ENCODE measurements around the gene AK2. TPM values are rescaled to one million over a fixed set of nuclear protein-coding genes. Genes with fewer than 3 reads are reported as not detected.
"Not testable (repeated sequence)": the region's sequence is repeated elsewhere in the genome, so short reads cannot be mapped to it uniquely, and the experiment has no call there.

Gene AK2
- total RNA-seq, result 99.8 TPM
- long read RNA-seq, transcript AK2-212 (7 exons, 886 nt), result minor isoform, 11 of 90 reads
- long read RNA-seq, transcript AK2-202 (7 exons, 3,586 nt), result minor isoform, 12 of 90 reads
- long read RNA-seq, transcript AK2-201 (6 exons, 1,021 nt), result major isoform, 52 of 90 reads
- long read RNA-seq, partial matches to known transcripts, result 6 of 90 reads
- long read RNA-seq, other reads (novel, unspliced or antisense), result 8 of 90 reads

- intact Hi-C loops (cut with DNase I), result no loop called here
- DNase-seq (ENCODE audit: low spot score), result peak; percentile 98
Observed at GRCh38 chr1:33036526-33037503, at the start of gene AK2. Gene AK2 (minus strand): TSS chr1:33036883. CDS start chr1:33036828, 55 bp downstream.

- peak; percentile 82 for DNase-seq (ENCODE audit: low spot score)
- intact Hi-C loops (cut with DNase I), result loop anchor here (2.0 to 5.0 kb wide), 2 partner anchors 210 to 374 kb away; no protein-coding TSS in a partner anchor
Observed at GRCh38 chr1:33086384-33086850, 49.7 kb upstream of the AK2 start.

GRCh38 chr1:33085332-33085731 is 48.6 kb upstream of the AK2 start:
- no peak for DNase-seq (ENCODE audit: low spot score)
- intact Hi-C loops (cut with DNase I), result loop anchor here (5.0 kb wide), 1 partner anchor 373 kb away; no protein-coding TSS in a partner anchor

- intact Hi-C loops (cut with DNase I), result loop anchor here (2.0 kb wide), 1 partner anchor 150 kb away; no protein-coding TSS in a partner anchor
Observed at GRCh38 chr1:33082575-33083108, 46.0 kb upstream of the AK2 start.

GRCh38 chr1:33081554-33082305 is 45.0 kb upstream of the AK2 start:
- intact Hi-C loops (cut with DNase I), result loop anchor here (2.0 kb wide), 1 partner anchor 149 kb away; no protein-coding TSS in a partner anchor
- no peak for DNase-seq (ENCODE audit: low spot score)

More at GRCh38 chr1:33082575-33083108, 46.0 kb upstream of the AK2 start:
- DNase-seq (ENCODE audit: low spot score), result no peak

- intact Hi-C loops (cut with DNase I), result no loop called here
- peak; percentile 96 for DNase-seq (ENCODE audit: low spot score)
Observed at GRCh38 chr1:33080885-33081553, 44.3 kb upstream of the AK2 start, which contains the start of gene AZIN2. Gene AZIN2 (plus strand): TSS chr1:33081153. CDS start chr1:33082250, 1,097 bp downstream.

GRCh38 chr1:33080373-33080772 is 43.7 kb upstream of the AK2 start:
- no peak for DNase-seq (ENCODE audit: low spot score)
- intact Hi-C loops (cut with DNase I), result no loop called here

- intact Hi-C loops (cut with DNase I), result no loop called here
- DNase-seq (ENCODE audit: low spot score), result no peak
Observed at GRCh38 chr1:33078030-33078591, 41.4 kb upstream of the AK2 start.

GRCh38 chr1:33074193-33074945 is 37.7 kb upstream of the AK2 start:
- DNase-seq (ENCODE audit: low spot score), result peak; percentile 44
- intact Hi-C loops (cut with DNase I), result no loop called here

- intact Hi-C loops (cut with DNase I), result no loop called here
- DNase-seq (ENCODE audit: low spot score), result peak; percentile 62
Observed at GRCh38 chr1:33072707-33073106, 36.0 kb upstream of the AK2 start.

GRCh38 chr1:33070628-33071027 is 33.9 kb upstream of the AK2 start:
- peak; percentile 17 for DNase-seq (ENCODE audit: low spot score)
- intact Hi-C loops (cut with DNase I), result no loop called here

GRCh38 chr1:33068108-33068507 is 31.4 kb upstream of the AK2 start:
- DNase-seq (ENCODE audit: low spot score); intact Hi-C loops (cut with DNase I): not testable (repeated sequence)

GRCh38 chr1:33066477-33066876 is 29.8 kb upstream of the AK2 start:
- intact Hi-C loops (cut with DNase I), result not testable (repeated sequence)

GRCh38 chr1:33065301-33065700 is 28.6 kb upstream of the AK2 start:
- intact Hi-C loops (cut with DNase I), result no loop called here
- DNase-seq (ENCODE audit: low spot score), result no peak

More at GRCh38 chr1:33066477-33066876, 29.8 kb upstream of the AK2 start:
- not testable (repeated sequence) for DNase-seq (ENCODE audit: low spot score)

- intact Hi-C loops (cut with DNase I), result not testable (repeated sequence)
- peak; percentile 14 for DNase-seq (ENCODE audit: low spot score)
Observed at GRCh38 chr1:33064284-33064683, 27.6 kb upstream of the AK2 start.

GRCh38 chr1:33061834-33062233 is 25.2 kb upstream of the AK2 start:
- intact Hi-C loops (cut with DNase I), result no loop called here
- DNase-seq (ENCODE audit: low spot score), result peak; percentile 6

- peak; percentile 85 for DNase-seq (ENCODE audit: low spot score)
- intact Hi-C loops (cut with DNase I), result no loop called here
Observed at GRCh38 chr1:33060579-33061083, 23.9 kb upstream of the AK2 start.
